Fibroblast of peridontal ligament (primary cell): ENCODE measurements around the gene TBC1D12.
"Not testable (repeated sequence)": the region's sequence is repeated elsewhere in the genome, so short reads cannot be mapped to it uniquely, and the experiment has no call there.

Experiments
- DNase-seq: peaks from one replicate; pipeline ENCODE4 v3.0.0-alpha.2; 2010; ENCODE audit errors: extremely low read depth

Gene TBC1D12

DNA sequence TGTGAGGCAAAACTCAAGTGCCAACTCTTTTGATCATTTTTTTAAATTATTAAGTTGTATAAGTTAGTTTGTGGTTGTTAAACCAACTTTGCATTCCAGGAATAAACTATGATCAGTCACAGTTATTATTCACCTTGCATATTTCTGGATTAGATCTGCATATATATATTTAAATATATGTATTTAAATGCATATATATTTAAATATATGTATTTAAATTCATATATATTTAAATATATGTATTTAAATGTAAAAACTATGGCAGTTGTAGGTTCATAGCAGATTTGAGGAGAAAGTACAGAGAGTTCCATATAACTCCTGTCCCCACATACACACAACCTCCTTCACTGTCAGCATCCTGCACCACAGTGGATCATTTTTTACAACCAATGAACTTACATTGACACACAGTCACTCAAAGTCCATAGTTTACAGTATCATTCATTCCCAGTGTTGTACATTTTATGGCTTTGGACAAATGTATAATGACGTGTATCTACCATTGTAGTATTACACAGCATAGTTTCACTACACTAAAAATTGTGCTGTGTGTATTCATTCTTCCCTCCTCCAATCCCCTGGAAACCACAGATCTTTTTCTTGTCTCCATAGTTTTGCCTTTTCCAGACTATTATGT lies 49.7 kb downstream of the TBC1D12 start:
- DNase-seq = no peak

DNA sequence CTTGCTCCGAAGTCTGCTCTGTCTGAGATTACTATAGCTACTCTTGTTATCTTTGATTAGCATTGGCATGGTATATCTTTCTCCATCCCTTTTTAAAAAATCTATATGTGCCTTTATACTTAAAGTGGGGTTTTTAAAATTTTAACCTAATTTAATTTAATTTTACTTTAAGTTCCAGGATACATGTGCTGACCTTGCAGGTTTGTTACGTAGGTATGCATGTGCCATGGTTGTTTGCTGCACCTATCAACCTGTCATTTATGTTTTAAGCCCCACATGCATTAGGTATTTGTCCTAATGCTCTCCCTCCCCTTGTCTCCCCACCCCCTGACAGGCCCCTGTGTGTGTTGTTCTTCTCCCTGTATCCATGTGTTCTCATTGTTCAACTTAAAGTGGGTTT lies 54.6 kb downstream of the TBC1D12 start:
- no peak for DNase-seq

DNA sequence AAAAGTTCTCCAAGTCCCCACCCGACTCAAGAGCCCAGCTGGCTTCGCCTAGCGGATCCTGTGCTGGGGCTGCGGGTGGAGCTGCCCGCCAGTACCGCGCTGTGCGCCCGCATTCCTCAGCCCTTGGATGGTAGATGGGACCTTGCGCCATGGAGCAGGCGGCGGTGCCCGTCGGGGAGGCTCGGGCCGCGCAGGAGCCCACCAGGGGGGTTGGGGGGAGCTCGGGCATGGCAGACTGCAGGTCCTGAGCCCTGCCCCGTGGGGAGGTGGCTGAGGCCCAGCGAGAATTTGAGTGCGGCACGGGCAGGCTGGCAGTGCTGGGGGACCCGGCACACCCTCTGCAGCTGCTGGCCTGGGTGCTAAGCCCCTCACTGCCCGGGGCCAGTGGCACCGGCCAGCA lies 57.0 kb downstream of the TBC1D12 start:
- DNase-seq = no peak

DNA sequence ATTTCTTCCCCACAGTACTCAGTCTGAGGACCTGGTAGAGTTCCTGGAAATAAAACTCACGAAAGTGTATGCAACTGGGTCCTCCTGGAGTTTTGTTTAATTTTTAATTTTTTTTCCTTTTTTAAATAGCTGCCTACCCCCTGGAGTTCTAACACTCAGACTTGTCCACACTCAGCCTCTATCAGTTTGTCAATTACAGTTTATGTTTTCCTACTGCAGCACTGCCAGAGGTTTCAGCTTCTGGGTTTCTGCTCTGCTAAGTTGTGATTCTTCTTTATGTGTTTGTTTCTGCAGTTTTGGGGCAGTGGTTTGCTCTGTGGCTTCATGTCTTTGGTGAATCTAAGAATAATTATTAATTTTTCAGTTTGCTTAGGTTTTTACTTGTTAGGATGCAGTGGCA lies 59.2 kb downstream of the TBC1D12 start:
- no peak for DNase-seq

DNA sequence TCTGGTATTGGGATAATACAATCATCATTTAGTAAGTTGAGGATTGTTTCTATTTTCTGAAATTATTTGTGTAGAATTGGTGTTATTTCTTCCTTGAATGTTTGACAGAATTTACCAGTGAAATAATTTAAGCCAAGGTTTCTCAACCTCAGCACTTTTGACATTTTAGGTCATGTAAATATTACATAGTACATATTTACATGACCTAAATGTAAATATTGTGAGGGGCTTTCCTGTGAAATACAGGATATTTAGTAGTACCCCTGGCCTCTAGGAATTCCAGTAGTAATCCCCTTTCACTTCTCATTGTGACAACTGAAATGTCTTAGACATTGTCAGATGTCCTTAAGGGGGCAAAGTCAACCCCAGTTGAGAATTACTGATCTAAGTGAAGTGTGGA lies 59.8 kb downstream of the TBC1D12 start:
- no peak for DNase-seq

DNA sequence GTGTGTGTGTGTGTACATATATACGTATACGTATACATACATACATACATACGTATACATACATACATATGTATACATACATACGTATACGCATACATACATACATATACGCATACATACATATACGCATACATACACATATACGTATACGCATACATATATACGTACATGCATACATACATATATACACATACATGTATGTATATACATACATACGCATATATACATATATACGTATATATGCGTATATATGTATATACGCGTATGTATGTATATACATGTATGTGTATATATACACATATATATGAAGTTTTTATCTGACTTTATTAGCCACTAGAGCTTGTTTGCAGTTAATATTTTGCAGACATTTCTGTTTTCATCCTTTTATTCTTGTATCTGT lies 63.3 kb downstream of the TBC1D12 start:
- DNase-seq = no peak

DNA sequence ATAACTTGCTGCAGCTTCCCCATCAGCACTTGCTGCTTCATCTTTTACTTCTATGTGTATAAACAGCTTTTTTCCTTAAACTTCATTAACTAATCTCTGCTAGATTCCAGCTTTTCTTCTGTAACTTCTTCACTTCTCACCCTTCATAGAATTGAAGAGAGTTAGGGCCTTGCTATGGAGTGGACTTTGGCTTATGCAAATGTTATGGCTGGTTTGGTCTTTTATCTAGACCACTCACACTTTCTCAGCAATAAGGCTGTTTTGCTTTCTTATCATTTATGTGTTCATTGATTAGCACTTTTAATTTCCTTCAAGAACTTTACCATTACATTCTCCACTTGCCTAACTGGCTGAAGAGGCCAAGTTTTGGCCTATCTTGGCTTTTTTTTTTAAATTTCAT lies 79.1 kb downstream of the TBC1D12 start:
- no peak for DNase-seq

DNA sequence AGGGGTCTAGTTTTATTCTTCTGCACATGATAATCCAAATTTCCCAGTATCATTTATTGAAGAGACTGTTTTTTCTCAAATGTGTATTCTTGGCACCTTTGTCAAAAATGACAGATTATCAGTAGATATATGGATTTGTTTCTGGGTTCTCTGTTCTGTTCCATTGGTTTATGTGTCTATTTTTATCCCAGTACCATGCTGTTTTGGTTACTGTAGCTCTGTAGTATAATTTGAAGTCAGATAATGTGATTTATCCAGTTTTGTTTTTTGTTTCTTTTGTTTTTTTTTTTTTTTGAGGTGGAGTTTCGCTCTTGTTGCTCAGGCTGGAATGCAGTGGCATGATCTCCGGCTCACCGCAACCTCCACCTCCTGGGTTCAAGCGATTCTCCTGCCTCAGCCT lies 81.6 kb downstream of the TBC1D12 start:
- no peak for DNase-seq

DNA sequence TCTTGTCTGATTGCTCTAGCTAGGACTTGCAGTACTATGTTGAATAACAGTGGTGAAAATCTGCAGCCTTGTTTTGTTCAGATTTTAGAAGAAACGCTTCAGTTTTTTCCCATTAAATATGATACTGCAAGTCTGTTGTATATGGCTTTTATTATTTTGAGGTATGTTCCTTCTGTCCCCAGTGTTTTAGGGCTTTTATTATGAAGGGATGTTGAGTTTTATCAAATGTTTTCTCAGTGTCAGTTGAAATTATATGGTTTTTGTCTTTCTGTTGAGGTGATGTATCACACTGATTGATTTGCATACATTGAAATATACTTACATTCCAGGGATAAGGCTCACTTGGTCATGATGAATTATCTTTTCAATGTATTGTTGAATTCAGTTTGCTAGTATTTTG lies 82.8 kb downstream of the TBC1D12 start:
- no peak for DNase-seq

DNA sequence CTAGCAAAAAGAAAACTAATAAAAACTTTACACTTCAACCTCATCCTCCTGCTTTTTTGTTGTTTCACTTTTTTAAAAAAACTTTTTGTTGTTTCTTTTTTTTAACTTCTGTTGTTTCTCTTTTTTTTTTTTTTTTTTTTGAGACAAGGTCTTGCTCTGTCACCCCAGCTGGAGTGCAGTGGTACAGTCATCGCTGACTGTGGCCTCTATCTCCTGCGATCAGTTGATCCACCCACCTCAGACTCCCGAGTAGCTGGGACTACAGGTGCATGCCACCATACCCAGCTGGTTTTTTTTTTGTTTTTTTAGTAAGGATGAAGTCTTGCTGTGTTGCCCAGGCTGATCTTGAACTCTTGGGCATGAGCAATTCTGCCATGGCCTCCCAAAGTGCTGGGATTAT lies 85.2 kb downstream of the TBC1D12 start:
- no peak for DNase-seq

DNA sequence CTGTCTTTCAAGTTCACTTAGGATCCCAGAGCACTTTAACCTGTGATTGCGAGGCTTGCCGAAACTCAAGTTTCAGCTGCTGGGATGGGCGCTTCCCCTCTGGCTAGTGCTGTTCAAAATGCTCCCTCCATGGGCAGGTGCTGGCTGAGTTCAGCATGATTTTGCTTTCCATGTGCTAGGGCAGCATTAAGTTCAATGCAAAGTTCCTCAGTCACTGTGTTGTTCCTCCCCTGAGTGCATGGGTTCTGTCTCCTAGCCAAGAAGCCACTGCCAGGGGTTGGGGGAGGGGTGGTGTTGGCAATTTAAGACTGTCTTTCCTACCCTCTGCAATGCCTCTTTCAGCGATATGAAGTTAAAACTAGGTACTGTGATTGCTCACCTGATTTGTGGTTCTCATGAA lies 86.8 kb downstream of the TBC1D12 start:
- DNase-seq = no peak

DNA sequence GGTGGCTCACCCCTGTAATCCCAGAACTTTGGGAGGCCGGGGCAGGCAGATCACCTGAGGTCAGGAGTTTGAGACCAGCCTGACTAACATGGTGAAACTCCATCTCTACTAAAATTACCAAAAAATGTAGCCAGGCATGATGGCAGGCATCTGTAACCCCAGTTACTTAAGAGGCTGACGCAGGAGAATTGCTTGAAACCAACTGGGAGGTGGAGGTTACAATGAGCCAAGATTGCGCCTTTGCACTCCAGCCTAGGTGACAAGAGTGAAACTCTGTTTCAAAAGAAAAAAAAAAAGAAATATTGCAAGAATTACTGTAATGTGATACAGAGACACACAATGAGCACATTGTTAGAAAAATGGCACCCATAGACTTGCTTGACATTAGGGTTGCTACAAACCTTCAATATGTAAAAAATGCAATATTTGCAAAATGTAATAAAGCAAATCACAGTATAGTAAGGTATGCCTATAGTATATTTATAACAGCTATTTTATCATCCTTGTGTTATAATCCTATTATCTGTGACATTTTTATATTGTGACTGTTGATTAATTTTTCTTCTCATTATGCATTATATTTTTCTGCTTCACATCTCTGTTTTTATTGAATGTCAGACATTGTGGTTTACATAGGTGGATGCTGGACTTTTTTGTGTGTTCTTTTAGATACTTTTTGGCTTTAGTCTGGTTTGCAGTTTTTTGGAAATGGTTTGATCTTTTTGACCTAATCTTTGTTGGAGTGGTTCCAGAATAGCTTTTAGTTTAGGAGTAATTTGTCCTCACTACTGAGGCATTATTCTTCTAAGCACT lies 87.8 kb downstream of the TBC1D12 start:
- DNase-seq = no peak

DNA sequence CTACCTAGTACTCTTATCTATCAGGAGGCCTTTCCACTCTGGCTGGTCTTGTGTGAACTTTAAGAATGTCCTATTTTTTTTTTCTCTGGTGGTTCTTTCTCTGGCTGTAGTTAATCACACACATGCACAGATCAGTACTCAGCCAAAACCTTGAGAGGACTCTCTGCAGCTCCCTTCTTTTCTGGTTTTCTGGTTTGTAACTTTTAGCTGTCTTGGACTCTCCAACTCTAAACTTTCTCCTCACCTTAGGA lies 88.4 kb downstream of the TBC1D12 start:
- no peak for DNase-seq

DNA sequence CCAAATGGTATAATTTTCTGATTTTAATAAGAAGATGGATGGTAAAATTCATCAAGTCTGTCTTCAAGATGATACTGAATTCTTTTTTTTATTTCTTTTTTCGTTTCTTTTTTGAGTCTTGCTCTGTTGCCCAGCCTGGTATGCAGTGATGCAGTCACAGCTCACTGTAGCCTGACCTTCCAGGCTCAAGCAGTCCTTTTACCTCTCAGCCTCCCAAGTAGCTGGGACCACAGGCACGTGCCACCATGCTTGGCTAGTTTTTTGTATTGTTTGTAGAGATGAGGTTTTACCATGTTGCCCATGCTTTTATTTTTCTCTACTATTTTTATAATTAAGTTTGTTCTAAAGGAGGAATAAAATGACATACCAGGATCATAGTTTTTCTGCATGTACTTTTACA lies 91.1 kb downstream of the TBC1D12 start:
- DNase-seq = no peak

DNA sequence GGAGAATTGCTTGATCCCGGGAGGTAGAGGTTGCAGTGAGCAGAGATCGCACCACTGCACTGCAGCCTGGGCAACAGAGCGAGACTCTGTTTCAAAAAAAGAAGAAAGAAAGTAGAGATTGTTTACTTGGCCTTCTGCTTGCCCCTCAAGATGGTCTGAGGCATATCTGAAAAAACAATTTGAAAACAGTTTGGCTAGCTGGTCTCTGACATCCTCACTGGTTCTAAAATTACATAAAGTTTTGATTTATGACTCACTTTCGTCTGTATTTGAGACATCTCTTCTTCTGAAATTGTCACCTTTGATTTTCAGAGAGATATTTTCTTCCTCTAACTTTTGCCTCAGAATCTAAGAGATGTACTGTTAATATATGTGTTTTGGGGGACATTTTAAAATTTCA lies 93.7 kb downstream of the TBC1D12 start:
- peak; percentile 32 for DNase-seq

DNA sequence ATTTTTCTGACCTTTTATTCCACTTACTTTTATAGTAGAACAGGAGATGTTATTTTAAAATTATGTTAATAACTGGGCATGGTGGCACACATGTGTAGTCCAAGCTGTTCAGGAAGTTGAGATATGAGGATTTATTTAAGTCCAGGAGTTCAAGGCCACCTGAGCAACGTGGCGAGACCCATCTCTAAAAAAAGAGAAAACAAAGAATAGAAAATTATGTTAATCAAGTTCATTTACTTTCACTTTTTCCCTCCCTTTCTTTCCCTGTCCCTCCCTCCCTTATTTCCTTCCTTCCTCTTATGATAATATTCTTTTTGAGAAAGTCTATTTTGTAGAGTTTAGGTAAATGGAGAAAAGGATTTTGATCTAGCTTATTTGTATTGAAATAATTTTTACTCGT lies 94.3 kb downstream of the TBC1D12 start:
- DNase-seq = no peak

DNA sequence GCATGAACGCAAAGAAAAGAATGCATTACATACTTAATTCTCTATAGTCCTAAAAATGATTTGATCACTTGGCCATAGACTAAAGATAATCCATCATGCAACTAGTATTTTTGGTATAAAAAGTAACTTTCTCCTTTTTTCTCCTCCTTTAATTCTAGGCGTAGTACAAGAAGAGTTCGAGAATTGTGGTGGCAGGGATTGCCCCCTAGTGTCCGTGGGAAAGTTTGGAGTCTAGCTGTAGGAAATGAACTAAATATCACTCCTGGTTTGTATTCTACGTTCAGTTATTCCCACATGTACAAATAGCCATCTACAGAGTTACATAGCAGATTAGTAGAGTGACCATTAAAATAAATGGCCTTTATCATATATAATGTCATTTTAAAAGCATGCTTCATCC lies 97.7 kb downstream of the TBC1D12 start:
- DNase-seq = peak; percentile 15

DNA sequence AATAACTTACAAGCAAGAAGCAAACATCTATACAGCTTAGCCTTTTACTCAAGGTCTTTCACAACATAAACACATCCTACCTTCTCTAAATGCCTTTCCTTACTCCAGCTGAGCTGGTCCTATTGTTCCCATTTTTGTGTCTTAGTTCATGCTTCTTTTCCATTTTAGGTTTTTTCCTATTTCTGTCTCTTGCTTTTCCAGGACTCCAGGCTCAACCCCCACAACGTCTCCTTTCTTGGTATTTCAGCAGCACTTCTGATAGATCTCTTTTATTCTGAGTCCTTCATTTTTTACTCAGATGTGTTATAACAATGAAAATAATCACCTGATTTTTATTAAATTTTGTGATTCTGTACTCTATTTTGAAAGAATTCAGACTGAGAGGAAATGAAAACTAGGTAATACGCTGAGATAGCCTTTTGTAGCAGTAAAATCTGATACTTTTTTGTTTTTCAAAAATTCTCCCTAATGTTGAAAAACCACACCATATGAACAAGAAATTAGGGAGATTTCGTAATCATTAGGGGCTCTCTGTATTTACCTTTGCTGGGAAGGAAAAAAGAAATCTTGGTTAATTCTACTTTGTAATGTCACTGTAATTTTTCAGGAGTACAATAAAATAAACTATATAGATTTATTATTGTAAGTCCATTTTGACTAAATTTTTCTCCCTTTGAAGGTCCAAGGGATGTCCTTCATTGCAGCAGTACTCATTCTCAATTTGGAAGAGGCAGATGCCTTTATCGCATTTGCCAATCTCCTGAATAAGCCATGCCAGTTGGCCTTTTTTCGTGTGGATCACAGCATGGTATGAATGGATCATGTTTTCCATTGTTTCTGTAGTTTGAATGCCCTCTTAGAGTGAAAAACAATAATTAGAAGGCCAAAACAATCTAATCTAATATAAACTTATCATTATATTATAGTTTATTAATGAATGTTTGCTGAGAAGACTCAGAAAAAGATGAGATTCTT lies 119.2 kb downstream of the TBC1D12 start:
- DNase-seq = no peak

DNA sequence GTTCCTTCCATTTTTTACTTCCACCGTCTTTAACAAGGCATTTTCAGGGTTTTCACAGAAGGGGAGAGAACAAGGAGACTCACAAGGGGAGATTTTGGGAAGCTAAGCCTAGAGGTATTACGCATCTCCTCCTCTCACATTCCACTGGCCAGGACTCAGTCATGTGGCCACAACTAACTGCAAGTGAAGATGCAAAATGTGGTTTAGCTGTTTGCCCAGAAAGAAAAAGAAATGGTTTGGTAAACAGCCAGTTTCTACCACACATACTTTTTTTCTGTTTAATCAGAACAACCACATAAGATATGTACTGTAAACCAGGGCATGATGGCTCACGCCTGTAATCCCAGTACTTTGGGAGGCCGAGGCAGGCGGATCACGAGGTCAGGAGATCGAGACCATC lies 121.8 kb downstream of the TBC1D12 start:
- DNase-seq = peak; percentile 93

DNA sequence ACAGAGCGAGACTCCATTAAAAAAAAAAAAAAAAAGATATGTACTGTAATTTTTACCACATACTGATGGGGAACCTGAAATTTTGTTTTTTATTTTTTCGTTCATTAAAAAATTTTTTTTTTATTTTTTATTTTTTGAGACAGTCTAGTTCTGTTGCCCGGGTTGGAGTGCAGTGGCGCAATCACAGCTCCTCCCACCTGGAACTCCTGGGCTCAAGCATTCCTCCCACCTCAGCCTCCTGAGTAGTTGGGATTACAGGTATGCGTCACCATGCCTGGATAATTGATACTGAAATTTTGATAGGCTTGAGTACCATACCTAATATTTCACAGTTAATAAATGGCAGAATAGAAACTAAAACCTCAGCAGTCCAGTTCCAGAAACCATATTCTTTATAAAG lies 122.4 kb downstream of the TBC1D12 start:
- DNase-seq = no peak

DNA sequence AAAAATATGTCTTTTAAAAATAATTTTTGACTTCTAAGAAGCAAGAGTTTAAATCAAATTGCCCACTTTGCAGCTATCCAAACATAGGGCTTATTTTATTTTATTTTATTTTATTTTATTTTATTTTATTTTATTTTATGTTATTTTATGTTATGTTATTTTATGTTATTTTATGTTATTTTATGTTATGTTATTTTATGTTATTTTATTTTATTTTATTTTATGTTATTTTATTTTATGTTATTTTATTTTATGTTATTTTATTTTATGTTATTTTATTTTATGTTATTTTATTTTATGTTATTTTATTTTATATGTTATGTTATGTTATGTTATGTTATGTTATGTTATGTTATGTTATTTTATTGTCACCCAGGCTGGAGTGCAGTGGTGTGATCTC lies 129.2 kb downstream of the TBC1D12 start:
- DNase-seq = not testable (repeated sequence)

DNA sequence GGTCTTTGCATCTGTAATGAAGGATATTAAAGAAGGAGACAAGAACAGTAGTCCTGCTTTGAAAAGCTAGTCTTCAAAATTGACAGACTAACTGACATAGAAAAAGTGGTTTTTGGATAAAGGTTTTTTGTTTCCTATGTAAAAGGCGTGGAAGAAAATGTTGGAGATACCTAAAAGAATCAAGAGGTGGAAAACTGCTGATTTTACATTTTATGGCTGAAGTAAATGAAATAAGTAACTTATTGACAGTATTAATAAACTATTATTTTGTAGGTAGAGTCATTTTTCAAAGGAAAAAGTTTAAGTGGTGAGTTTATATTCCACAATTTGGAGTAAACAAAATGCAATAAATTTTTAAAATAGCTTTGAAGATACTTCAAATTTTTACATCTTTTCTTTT lies 130.7 kb downstream of the TBC1D12 start:
- no peak for DNase-seq

DNA sequence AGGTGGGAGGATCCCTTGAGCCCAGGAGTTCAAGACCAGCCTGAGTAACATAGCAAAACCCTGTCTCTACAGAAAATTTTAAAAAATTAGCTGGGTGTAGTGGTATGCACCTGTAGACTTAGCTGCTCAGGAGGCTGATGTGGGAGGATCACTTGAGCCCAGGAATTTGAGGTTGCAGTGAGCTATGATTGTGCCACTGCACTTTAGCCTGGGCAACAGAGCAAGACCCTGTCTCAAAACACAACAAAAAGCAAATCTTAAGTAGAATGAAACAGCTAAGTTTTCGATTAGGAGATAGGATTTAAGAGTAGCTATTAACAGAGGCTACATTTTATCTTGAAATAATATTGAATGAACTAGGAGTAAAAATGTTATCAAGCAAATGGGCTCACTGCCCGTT lies 139.9 kb downstream of the TBC1D12 start:
- not testable (repeated sequence) for DNase-seq
